Measurements from ENCODE around the gene ALDH18A1.
A peak's percentile ranks its signal among the peaks of the same experiment; 100 is the strongest.
"Not testable (repeated sequence)": the region's sequence is repeated elsewhere in the genome, so short reads cannot be mapped to it uniquely, and the experiment has no call there.

Gene ALDH18A1

DNA sequence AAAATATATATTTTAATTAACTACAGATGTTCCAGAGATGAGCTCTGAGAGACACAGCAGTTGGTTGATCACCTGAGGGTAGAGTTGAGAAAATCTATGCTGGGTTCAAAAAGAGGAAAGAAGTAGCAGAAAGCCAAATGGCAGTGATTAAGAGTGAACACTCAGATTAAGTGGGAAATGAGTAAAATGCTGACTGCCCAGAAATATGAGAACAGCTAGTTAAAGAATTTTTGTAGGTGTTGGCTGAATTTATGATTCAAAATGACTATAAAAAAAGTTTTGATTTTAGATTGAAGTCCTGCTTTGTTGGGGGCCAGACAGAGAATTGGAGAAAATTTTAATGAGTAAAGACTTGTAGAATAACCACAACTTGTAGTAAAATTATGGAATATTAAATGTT is 27.5 kb upstream of the ALDH18A1 start:
- Histone ChIP-seq H3K4me1 (ENCODE audit: low read depth, poor library complexity, severe bottlenecking) (no peaks in the 10 kb centered on the region), H3K27ac (no peak overlapping the region), H2AFZ (ENCODE audit: low read depth) (no peak overlapping the region), H3K36me3 (ENCODE audit: insufficient read depth) (no peaks in the 10 kb centered on the region), H3K4me2 (no peak overlapping the region), H4K20me1 (ENCODE audit: insufficient read depth) (no peaks in the 10 kb centered on the region), H3K4me3 (IDR thresholded peaks at IDR 0.05; ENCODE audit: insufficient read depth, low read depth, low read length) (no peak overlapping the region), H3K79me2 (ENCODE audit: insufficient read depth, low read depth) (no peaks in the 10 kb centered on the region), H3K27me3 (ENCODE audit: insufficient read depth, low read depth) (no peaks in the 10 kb centered on the region), H3K9ac (no peak overlapping the region)
- TF ChIP-seq, protein P1, sequence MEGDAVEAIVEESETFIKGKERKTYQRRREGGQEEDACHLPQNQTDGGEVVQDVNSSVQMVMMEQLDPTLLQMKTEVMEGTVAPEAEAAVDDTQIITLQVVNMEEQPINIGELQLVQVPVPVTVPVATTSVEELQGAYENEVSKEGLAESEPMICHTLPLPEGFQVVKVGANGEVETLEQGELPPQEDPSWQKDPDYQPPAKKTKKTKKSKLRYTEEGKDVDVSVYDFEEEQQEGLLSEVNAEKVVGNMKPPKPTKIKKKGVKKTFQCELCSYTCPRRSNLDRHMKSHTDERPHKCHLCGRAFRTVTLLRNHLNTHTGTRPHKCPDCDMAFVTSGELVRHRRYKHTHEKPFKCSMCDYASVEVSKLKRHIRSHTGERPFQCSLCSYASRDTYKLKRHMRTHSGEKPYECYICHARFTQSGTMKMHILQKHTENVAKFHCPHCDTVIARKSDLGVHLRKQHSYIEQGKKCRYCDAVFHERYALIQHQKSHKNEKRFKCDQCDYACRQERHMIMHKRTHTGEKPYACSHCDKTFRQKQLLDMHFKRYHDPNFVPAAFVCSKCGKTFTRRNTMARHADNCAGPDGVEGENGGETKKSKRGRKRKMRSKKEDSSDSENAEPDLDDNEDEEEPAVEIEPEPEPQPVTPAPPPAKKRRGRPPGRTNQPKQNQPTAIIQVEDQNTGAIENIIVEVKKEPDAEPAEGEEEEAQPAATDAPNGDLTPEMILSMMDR (conservative IDR thresholded peaks at IDR 0.05; ENCODE audit: low read depth, low read length), result no peak

DNA sequence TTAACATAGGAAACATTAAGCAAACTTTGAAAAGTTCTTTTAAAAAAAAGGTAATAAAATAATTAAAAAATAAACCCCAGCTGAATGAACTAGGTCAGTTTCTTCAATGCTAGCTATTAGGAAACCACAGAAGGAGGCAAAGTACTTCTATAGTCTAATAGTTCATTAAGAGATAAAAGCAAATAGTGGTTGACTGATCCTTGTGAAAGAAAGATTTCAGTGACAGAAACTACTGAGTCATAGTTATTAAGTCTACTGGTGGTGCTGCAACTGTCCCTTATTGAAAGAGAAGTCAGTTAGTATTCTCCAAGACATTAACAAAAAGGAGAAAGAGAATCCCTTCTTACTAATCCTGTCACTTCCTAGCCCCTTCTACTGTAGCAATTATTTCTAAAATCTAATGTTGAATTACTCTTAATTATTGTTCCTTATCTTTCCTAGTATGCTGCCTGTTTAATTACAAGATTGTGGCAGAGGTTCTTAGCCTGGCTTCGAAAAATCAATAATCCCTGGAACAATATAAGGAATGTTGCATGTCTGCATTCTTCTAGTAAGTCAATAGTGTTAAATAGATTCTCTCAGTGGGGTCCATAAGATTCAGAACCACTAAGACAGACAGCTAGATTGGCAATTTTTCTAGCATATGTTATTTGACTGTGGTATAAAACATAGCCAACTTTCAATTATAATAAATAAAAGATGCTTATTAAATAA is 19.0 kb upstream of the ALDH18A1 start:
- no peaks in the 10 kb centered on the region for H3K27me3 ChIP-seq (ENCODE audit: insufficient read depth, low read depth)
- peak overlapping the region; percentile 61; the same call in 1 of the 2 replicates for H3K27ac ChIP-seq
- no peak overlapping the region for H3K4me3 ChIP-seq (IDR thresholded peaks at IDR 0.05; ENCODE audit: insufficient read depth, low read depth, low read length)
- no peak overlapping the region for H2AFZ ChIP-seq (ENCODE audit: low read depth)
- no peaks in the 10 kb centered on the region for H3K36me3 ChIP-seq (ENCODE audit: insufficient read depth)
- no peaks in the 10 kb centered on the region for H3K79me2 ChIP-seq (ENCODE audit: insufficient read depth, low read depth)
- no peak overlapping the region; the same call in 1 of the 2 replicates for H3K9ac ChIP-seq
- H3K4me1 ChIP-seq (ENCODE audit: low read depth, poor library complexity, severe bottlenecking), result peaks cover 25% of the 10 kb centered on the region
- TF ChIP-seq, protein P1 (conservative IDR thresholded peaks at IDR 0.05; ENCODE audit: low read depth, low read length), result no peak
- H4K20me1 ChIP-seq (ENCODE audit: insufficient read depth), result no peaks in the 10 kb centered on the region
- H3K4me2 ChIP-seq, result peak overlapping the region; percentile 49; the same call in 1 of the 2 replicates

DNA sequence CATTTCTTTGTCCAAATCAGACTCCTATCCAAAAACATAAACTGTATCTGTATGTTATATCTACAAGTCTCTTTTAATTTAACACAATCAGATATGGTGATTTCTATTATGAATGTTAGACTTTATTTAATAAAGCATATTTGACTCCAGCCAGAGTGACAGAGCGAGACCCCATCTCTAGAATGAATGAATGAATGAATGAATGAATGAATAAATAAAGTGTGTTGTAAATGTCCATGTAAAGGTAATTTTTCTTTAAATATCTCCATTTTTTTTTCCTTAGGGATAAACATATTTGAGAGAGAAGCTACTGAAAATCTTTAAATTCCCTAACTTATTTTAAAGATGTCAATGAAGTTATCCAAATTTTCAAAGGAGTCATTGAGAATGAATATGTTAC is 18.1 kb upstream of the ALDH18A1 start:
- Histone ChIP-seq H3K27me3 (ENCODE audit: insufficient read depth, low read depth) (no peaks in the 10 kb centered on the region), H3K36me3 (ENCODE audit: insufficient read depth) (no peaks in the 10 kb centered on the region), H2AFZ (ENCODE audit: low read depth) (no peak overlapping the region), H3K9ac (no peak overlapping the region), H3K4me2 (no peak overlapping the region), H3K79me2 (ENCODE audit: insufficient read depth, low read depth) (no peaks in the 10 kb centered on the region), H3K4me3 (IDR thresholded peaks at IDR 0.05; ENCODE audit: insufficient read depth, low read depth, low read length) (no peak overlapping the region), H4K20me1 (ENCODE audit: insufficient read depth) (no peaks in the 10 kb centered on the region), H3K27ac (no peak overlapping the region), H3K4me1 (ENCODE audit: low read depth, poor library complexity, severe bottlenecking) (peaks cover 25% of the 10 kb centered on the region)
- TF ChIP-seq, protein P1 (conservative IDR thresholded peaks at IDR 0.05; ENCODE audit: low read depth, low read length), result no peak

DNA sequence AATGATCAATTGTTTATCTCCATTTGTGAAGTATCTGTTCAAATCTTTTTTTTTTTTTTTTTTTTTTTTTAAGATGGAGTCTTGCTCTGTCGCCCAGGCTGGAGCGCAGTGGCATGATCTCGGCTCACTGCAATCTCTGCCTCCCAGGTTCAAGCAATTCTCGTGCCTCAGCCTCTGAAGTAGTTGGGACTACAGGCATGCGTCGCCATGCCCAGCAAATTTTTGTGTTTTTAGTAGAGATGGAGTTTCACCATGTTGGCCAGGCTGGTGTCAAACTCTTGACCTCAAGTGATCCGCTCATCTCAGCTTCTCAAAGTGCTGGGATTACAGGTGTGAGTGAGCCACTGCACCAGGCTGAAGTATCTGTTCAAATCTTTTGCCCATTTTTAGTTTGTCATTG is 16.1 kb upstream of the ALDH18A1 start:
- not testable (repeated sequence) for H3K4me3 ChIP-seq (IDR thresholded peaks at IDR 0.05; ENCODE audit: insufficient read depth, low read depth, low read length); H3K4me2 ChIP-seq; H4K20me1 ChIP-seq (ENCODE audit: insufficient read depth); H3K27me3 ChIP-seq (ENCODE audit: insufficient read depth, low read depth); H3K27ac ChIP-seq; H3K9ac ChIP-seq; H3K79me2 ChIP-seq (ENCODE audit: insufficient read depth, low read depth); H2AFZ ChIP-seq (ENCODE audit: low read depth); H3K36me3 ChIP-seq (ENCODE audit: insufficient read depth)
- H3K4me1 ChIP-seq (ENCODE audit: low read depth, poor library complexity, severe bottlenecking), result peaks cover 25% of the 10 kb centered on the region

DNA sequence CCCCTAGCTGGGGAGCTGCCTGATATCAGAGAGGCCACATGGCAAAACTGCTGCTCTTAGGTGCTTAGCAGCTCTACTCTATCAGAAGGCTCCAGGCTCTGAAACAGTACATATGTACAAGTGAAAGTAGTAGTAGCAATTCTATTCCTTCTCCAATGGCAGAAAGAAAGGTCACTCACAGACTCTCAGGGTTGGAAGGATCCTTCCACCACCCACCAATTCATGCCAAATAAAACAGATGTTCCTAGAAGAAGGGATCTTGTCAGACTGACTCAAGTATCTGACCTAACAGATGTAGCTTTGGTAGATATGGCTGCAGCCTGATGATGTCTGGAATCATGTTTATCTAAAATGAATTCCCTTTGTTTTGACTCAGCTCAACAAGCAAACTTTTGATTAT is 8.0 kb upstream of the ALDH18A1 start:
- no peak overlapping the region for H3K4me2 ChIP-seq
- H3K79me2 ChIP-seq (ENCODE audit: insufficient read depth, low read depth), result no peaks in the 10 kb centered on the region
- H4K20me1 ChIP-seq (ENCODE audit: insufficient read depth), result no peaks in the 10 kb centered on the region
- no peak overlapping the region for H3K4me3 ChIP-seq (IDR thresholded peaks at IDR 0.05; ENCODE audit: insufficient read depth, low read depth, low read length)
- TF ChIP-seq, protein P1 (conservative IDR thresholded peaks at IDR 0.05; ENCODE audit: low read depth, low read length), result no peak
- no peak overlapping the region for H2AFZ ChIP-seq (ENCODE audit: low read depth)
- no peaks in the 10 kb centered on the region for H3K36me3 ChIP-seq (ENCODE audit: insufficient read depth)
- no peak overlapping the region for H3K27ac ChIP-seq
- no peaks in the 10 kb centered on the region for H3K27me3 ChIP-seq (ENCODE audit: insufficient read depth, low read depth)
- H3K9ac ChIP-seq, result no peak overlapping the region
- no peaks in the 10 kb centered on the region for H3K4me1 ChIP-seq (ENCODE audit: low read depth, poor library complexity, severe bottlenecking)
